ENCODE measurements around the gene RFNG.

- TF ChIP-seq, protein P1, sequence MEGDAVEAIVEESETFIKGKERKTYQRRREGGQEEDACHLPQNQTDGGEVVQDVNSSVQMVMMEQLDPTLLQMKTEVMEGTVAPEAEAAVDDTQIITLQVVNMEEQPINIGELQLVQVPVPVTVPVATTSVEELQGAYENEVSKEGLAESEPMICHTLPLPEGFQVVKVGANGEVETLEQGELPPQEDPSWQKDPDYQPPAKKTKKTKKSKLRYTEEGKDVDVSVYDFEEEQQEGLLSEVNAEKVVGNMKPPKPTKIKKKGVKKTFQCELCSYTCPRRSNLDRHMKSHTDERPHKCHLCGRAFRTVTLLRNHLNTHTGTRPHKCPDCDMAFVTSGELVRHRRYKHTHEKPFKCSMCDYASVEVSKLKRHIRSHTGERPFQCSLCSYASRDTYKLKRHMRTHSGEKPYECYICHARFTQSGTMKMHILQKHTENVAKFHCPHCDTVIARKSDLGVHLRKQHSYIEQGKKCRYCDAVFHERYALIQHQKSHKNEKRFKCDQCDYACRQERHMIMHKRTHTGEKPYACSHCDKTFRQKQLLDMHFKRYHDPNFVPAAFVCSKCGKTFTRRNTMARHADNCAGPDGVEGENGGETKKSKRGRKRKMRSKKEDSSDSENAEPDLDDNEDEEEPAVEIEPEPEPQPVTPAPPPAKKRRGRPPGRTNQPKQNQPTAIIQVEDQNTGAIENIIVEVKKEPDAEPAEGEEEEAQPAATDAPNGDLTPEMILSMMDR (IDR thresholded peaks at IDR 0.05): no peak
- TF ChIP-seq POLR2A (IDR thresholded peaks at IDR 0.05): no peak
Observed at GRCh38 chr17:82000803-82001570, 50.6 kb downstream of the RFNG start.
